Pancreas (tissue), 10 donors: ENCODE results near the gene KCNN1. TPM values are rescaled to one million over a fixed set of nuclear protein-coding genes. Genes with fewer than 3 reads are reported as not detected.

Experiments used
- ATAC-seq, 4 donors: fragments of 200-7000 bp; cut with Tn5 transposase; one replicate each; pipeline versions ENCODE4 v1.8.0 to v1.9.1; 2020; ENCODE audit warnings: mild to moderate bottlenecking in 4 of 4, moderate library complexity in 4 of 4
- DNase-seq, 6 donors: peaks; one replicate each; pipeline ENCODE4 v3.0.0-alpha.2; 2020
- FAIRE-seq: peaks from 2 replicates; lab custom pipeline; 2012; peaks lifted over from hg19 to GRCh38; lab: Jason Lieb, UNC
- H3K27ac ChIP-seq, 4 donors: fragments of 200-600 bp; sonication (generic); 1 replicate in 3 of 4; 2 replicates in 1 of 4; pipeline versions ENCODE4 v1.5.0 to v1.8.0; 2020
- H3K27me3 ChIP-seq, 4 donors: fragments of 200-600 bp; one replicate each; pipeline ENCODE4 v1.8.0; 2021
- H3K36me3 ChIP-seq, 3 donors: fragments of 200-600 bp; sonication (generic) in 1 of 3; one replicate each; pipeline versions ENCODE4 v1.5.0 to v1.8.0; 2020 to 2021
- H3K4me1 ChIP-seq, 3 donors: fragments of 200-600 bp; one replicate each; pipeline ENCODE4 v1.8.0; 2021
- H3K4me3 ChIP-seq, 4 donors: fragments of 200-600 bp; sonication (generic) in 2 of 4; one replicate each; pipeline versions ENCODE4 v1.5.0 to v1.8.0; 2020 to 2021
- H3K9me3 ChIP-seq, 4 donors: fragments of 200-600 bp; one replicate each; pipeline ENCODE4 v1.8.0; 2021
- WGBS, 2 donors: extraction: QIAGEN DNeasy Blood & Tissue Kit; methylation state at CpG; one replicate each; pipeline ENCODE4 v1.1.7; 2013; 5-methylcytosine and 5-hydroxymethylcytosine counted together
- intact Hi-C, 3 donors: fragments of 100-400 bp; cut with DNase I; formaldehyde crosslinking; loops; one replicate each; pipeline versions ENCODE4 v1.11.1 to v1.14.2; 2022
- polyA plus RNA-seq, 2 donors: library from polyadenylated mRNA; stranded (reverse); fragments of 200-250 nt; gene quantifications; one replicate each; pipeline ENCODE4 v1.2.3, GENCODE V29; 2013
- total RNA-seq, 6 donors: library from RNA; stranded (reverse); fragmentation: NEBNext Ultra II Directional in 4 of 6; extraction: Animal tissue kit (Norgen Biotek cat#: 25700) in 4 of 6; gene quantifications; one replicate each; pipeline versions ENCODE4 v1.2.1 to v1.2.4, GENCODE V29; 2021 to 2023
- TF ChIP-seq, protein P1 (sequence below), 4 donors: fragments of 200-600 bp; sonication (generic) in 3 of 4; IDR thresholded peaks; one replicate each; pipeline versions ENCODE4 v1.5.0 to v1.8.0; 2021; ENCODE audit warnings: antibody characterized with exemption in 4 of 4
- donor health status: healthy with polysubstance abuse.
- donor health status: DM: no; HTN: no; CAD: no; lungs with moderate emphysema.
- donor health status: DM: no; HTN: no; CAD: no.
- donor health status: control.
- donor health status: control.
- donor health status: Bipolar disorder and iron deficiency.
- donor health status: DM: yes; HTN: yes; CAD: no.
- donor health status: DM: no; HTN: no; CAD: no.
- donor health status: DM: no; HTN: no; CAD: no.
- donor health status: DM: yes; HTN: yes; CAD: no.

The KCNN1 gene
- total and polyA plus RNA-seq, 8 donors, result 0.08 to 0.33 (median 0.19) TPM; not detected in 5

DNA sequence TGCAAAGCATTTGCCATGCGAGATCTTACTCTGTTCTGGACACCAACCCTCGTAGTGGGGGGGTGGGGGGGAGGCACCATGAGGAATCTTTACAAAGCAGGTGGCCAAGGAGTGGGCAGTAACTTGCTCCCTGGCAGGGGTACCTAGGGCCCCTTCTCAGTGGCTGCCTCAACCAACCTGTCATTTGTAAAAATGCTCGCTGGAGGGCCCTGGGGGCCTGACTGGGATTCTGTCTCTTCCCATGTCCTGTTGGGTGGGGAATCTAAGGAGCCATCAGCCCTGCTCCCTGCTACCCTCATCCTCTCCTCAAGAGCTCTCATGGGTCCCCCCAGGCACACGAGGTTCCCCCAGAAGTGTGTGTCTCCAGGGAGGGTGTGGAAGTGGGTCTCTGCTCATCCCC, 1.5 kb downstream of the KCNN1 start:
- Histone ChIP-seq H3K4me3 (no peak overlapping the region), H3K27me3 (peaks cover 0 to 5% (median 2%) of the 10 kb centered on the region in 4 donors), H3K27ac (no peak overlapping the region), H3K9me3 (no peaks in the 10 kb centered on the region), H3K4me1 (no peaks in the 10 kb centered on the region), H3K36me3 (no peaks in the 10 kb centered on the region)
- no peak for FAIRE-seq
- ATAC-seq, result no peak
- 72 to 79% methylated on average over 4 of the region's 4 CpGs for WGBS, 2 donors
- no peak for DNase-seq
- intact Hi-C loops, result no loop called here
- TF ChIP-seq, protein P1, sequence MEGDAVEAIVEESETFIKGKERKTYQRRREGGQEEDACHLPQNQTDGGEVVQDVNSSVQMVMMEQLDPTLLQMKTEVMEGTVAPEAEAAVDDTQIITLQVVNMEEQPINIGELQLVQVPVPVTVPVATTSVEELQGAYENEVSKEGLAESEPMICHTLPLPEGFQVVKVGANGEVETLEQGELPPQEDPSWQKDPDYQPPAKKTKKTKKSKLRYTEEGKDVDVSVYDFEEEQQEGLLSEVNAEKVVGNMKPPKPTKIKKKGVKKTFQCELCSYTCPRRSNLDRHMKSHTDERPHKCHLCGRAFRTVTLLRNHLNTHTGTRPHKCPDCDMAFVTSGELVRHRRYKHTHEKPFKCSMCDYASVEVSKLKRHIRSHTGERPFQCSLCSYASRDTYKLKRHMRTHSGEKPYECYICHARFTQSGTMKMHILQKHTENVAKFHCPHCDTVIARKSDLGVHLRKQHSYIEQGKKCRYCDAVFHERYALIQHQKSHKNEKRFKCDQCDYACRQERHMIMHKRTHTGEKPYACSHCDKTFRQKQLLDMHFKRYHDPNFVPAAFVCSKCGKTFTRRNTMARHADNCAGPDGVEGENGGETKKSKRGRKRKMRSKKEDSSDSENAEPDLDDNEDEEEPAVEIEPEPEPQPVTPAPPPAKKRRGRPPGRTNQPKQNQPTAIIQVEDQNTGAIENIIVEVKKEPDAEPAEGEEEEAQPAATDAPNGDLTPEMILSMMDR (IDR thresholded peaks at IDR 0.05), result no peak

DNA sequence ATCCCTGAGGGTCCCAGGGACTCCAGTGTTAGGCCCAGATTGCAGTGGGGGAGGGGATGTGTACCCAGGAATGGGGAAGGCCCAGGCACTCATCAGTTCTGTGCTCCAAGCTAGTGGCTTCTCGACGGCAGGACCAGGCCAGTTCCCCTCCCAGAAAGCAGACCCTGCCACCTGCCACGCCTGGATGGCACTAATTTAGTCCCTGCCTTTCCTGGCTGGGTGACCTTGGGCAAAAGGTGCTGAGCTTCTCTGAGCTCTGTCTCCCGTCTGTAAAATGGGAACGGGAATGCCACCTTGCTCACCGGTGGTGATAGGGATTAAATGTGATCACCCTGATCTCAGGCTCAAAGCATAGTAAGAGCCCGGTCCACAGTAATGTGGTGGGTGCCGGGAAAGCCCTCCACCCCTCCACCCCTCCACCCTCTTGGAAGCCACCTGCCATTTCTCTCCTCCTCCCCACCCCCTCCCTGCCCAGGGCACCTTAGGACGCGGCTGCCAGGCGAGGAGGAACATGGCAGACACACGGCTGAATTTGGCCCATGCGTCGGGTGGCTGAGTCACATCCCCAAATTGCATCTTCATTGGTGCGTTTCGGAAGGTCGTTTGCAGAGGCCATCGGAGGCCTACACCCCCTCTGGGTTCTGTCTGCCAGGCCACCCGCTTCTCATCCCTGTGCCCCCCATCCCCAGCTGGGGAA, 2.3 kb downstream of the KCNN1 start:
- intact Hi-C loops, result no loop called here
- Histone ChIP-seq H3K27ac (no peak overlapping the region), H3K36me3 (no peaks in the 10 kb centered on the region), H3K4me3 (no peak overlapping the region), H3K9me3 (no peaks in the 10 kb centered on the region), H3K4me1 (no peaks in the 10 kb centered on the region), H3K27me3 (peaks cover 0 to 5% (median 0%) of the 10 kb centered on the region in 4 donors)
- FAIRE-seq (no peak), DNase-seq (no peak), ATAC-seq (no peak)
- WGBS, 2 donors, result 78 to 83% methylated on average over 19 of the region's 19 CpGs
- TF ChIP-seq, protein P1 (IDR thresholded peaks at IDR 0.05), result no peak

DNA sequence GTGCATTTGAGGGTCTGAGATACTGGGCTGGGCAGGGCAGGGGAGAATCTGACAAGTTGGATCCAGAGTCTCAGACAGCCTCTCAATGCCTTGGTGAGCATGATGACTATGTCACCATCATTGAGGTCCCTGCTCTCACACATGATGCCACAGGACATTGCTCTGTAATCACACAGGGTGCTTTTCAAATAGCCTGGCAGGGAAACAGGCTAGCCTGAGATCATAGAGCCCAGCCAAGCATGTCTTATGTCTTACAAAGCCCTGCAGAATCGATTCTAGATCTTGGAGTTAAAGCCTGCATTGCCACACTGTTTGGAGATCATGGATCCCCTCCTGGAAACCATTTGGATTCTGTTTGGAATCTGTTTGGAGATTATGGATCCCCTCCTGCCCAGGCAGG, 5.3 kb downstream of the KCNN1 start:
- ATAC-seq, result no peak
- Histone ChIP-seq H3K4me1 (no peaks in the 10 kb centered on the region), H3K4me3 (no peak overlapping the region), H3K9me3 (no peaks in the 10 kb centered on the region), H3K27me3 (peaks cover 0 to 5% (median 0%) of the 10 kb centered on the region in 4 donors), H3K27ac (no peak overlapping the region), H3K36me3 (no peaks in the 10 kb centered on the region)
- DNase-seq, result no peak
- TF ChIP-seq, protein P1 (IDR thresholded peaks at IDR 0.05), result no peak
- 45 to 64% methylated on average over 1 of the region's 1 CpG for WGBS, 2 donors
- intact Hi-C loops, result no loop called here
- no peak for FAIRE-seq

DNA sequence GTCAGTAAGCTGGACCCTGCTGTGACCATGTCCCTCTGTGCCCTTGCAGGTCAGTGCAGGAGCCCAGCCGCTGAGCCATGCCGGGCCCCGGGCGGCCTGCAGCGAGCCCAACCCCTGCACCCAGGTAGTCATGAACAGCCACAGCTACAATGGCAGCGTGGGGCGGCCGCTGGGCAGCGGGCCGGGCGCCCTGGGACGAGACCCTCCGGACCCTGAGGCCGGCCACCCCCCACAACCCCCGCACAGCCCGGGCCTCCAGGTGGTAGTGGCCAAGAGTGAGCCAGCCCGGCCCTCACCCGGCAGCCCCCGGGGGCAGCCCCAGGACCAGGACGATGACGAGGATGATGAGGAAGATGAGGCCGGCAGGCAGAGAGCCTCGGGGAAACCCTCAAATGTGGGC, 6.9 kb downstream of the KCNN1 start:
- intact Hi-C loops, result no loop called here
- ATAC-seq, result no peak
- no peak for DNase-seq
- no peak overlapping the region for H3K27ac ChIP-seq
- H3K27me3 ChIP-seq, result no peaks in the 10 kb centered on the region
- H3K9me3 ChIP-seq, result no peaks in the 10 kb centered on the region
- no peak for FAIRE-seq
- H3K36me3 ChIP-seq, result no peaks in the 10 kb centered on the region
- no peak overlapping the region for H3K4me3 ChIP-seq
- WGBS, 2 donors, result 79 to 93% methylated on average over 23 of the region's 23 CpGs
- H3K4me1 ChIP-seq, result no peaks in the 10 kb centered on the region
- TF ChIP-seq, protein P1 (IDR thresholded peaks at IDR 0.05), result no peak

DNA sequence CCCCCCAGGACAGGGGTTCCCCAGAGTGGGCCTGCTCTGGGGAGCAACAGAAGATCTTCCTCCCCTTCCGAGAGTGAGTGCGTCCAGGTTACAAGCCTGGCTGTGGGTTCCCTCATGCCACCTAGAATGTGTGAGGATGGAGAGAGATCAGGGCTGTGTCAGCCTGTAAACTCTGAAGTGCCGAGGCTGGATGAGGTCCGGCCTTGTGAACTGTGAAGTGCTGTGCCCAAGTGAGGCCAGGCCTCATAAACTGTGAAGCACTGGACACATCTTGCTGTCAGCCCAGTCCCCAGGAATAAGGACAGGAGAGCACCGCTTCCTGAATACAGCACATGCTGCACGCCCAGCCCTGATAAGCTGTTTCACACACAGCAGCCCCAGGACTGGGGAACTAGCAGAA, 7.6 kb downstream of the KCNN1 start:
- Histone ChIP-seq H3K9me3 (no peaks in the 10 kb centered on the region), H3K36me3 (no peaks in the 10 kb centered on the region), H3K27me3 (no peaks in the 10 kb centered on the region), H3K4me1 (no peaks in the 10 kb centered on the region), H3K27ac (no peak overlapping the region), H3K4me3 (no peak overlapping the region)
- DNase-seq (no peak), ATAC-seq (no peak), FAIRE-seq (no peak)
- intact Hi-C loops, result no loop called here
- 84 to 85% methylated on average over 6 of the region's 6 CpGs for WGBS, 2 donors
- TF ChIP-seq, protein P1 (IDR thresholded peaks at IDR 0.05), result no peak
